Activated naive CD4-positive, alpha-beta T cell treated with anti-CD3 and anti-CD28 coated beads, Interleukin-2, amount 50 U/mL, for 72 hours (primary cell): ENCODE measurements around the gene MAMLD1. TPM values are rescaled to one million over a fixed set of nuclear protein-coding genes. Genes with fewer than 3 reads are reported as not detected.

Source experiments
- ATAC-seq, 2 donors: fragments of 150-1000 bp; cut with Tn5 transposase; 2 replicates each; pipeline ENCODE4 v1.10.0; 2021; ENCODE audit warnings: mild to moderate bottlenecking in 2 of 2, moderate library complexity in 2 of 2
- DNase-seq, 2 donors: peaks; one replicate each; pipeline ENCODE4 v3.0.0; 2021 to 2022; ENCODE audit warnings: low spot score in 2 of 2
- H3K27ac Mint-ChIP-seq, 2 donors: one replicate each; pipeline ENCODE4 v1.8.0; 2022; ENCODE audit warnings: mild to moderate bottlenecking in 2 of 2, mixed read lengths in 2 of 2
- H3K36me3 Mint-ChIP-seq, 2 donors: one replicate each; pipeline ENCODE4 v1.8.0; 2022; ENCODE audit warnings: mixed read lengths in 2 of 2
- H3K9me3 Mint-ChIP-seq, 2 donors: one replicate each; pipeline ENCODE4 v1.8.0; 2022; ENCODE audit warnings: mixed read lengths in 2 of 2
- total RNA-seq, 2 donors: library from RNA; stranded (reverse); gene quantifications; one replicate each; pipeline ENCODE4 v1.2.3, GENCODE V29; 2022

MAMLD1 gene
- total RNA-seq, 2 donors from 2014 or later = 0.96 to 2.7 TPM

- H3K9me3 Mint-ChIP-seq = no peaks in the 10 kb centered on the region
- H3K27ac Mint-ChIP-seq = no peak overlapping the region
- no peak for DNase-seq
- ATAC-seq = no peak
- no peaks in the 10 kb centered on the region for H3K36me3 Mint-ChIP-seq
These were observed 51.1 kb downstream of the MAMLD1 start for GRCh38 chrX:150414228-150414627.

- Mint-ChIP-seq H3K27ac (no peak overlapping the region), H3K36me3 (no peaks in the 10 kb centered on the region), H3K9me3 (no peaks in the 10 kb centered on the region)
- DNase-seq (no peak), ATAC-seq (no peak)
These were observed 53.4 kb downstream of the MAMLD1 start for GRCh38 chrX:150416469-150416868.

DNA sequence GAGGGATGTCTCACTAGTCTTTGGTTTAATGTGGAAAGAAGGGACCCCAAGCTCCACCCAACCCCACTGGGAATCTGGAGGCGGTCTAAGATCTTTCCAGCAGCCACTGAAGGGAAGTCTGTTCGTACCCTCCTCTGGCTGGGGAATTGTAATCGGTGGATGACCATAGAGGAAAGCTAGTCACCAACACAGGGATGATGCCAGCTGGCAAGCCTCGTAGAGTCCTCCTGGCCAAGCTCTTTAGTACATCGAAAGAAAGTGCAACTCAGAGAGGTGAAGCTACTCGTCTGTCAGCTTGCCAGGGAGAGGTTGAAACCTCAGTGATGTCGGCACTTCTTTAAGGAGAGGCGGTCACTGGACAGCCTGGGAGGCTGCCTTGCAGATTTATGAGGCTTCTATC is 58.7 kb downstream of the MAMLD1 start:
- no peak for DNase-seq
- no peak for ATAC-seq
- H3K9me3 Mint-ChIP-seq = no peaks in the 10 kb centered on the region
- H3K27ac Mint-ChIP-seq = no peak overlapping the region
- no peaks in the 10 kb centered on the region for H3K36me3 Mint-ChIP-seq

DNA sequence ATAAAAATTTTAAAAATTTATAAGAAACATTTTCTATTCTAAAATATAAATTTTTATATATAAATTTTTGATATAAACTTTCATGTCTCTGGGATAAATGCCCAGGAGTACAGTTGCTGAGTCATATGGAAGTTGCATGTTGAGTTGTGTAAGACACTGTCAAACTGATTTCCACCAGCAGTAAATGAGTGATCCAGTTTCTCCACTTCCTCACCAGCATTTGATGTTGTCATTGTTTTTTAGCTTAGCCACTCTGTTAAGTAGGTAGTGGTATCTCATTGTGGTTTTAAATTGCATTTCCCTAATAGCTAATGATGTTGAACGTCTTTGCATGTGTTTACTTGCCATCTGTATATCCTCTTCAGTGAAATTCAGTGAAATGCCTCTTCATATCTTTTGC is 66.5 kb downstream of the MAMLD1 start:
- Mint-ChIP-seq H3K36me3 (no peaks in the 10 kb centered on the region), H3K27ac (no peak overlapping the region), H3K9me3 (peaks cover 0 to 3% of the 10 kb centered on the region in 2 donors)
- ATAC-seq (peak in 1 of 2 donors; percentile 68), DNase-seq (no peak)

DNA sequence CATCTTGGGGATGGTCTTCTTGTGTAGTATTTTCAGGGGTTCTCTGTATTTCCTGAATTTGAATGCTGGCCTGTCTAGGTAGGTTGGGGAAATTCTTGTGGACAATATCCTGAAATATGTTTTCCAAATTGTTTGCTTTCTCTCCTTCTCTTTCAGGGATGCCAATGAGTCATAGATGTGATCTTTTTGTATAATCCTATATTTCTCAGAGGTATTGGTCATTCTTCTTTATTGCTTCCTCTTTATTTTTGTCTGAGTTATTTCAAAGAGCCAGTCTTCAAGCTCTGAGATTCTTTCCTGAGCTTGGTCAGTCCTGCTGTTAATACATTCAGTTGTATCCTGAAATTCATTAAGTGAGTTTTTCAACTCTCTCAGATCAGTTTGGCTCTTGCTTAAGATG is 73.1 kb downstream of the MAMLD1 start:
- Mint-ChIP-seq H3K9me3 (peaks cover 0 to 3% of the 10 kb centered on the region in 2 donors), H3K36me3 (no peaks in the 10 kb centered on the region), H3K27ac (no peak overlapping the region)
- ATAC-seq (no peak), DNase-seq (no peak)

GRCh38 chrX:150438165-150438564 is 75.0 kb downstream of the MAMLD1 start:
- H3K9me3 Mint-ChIP-seq = peaks cover 0 to 3% of the 10 kb centered on the region in 2 donors
- H3K27ac Mint-ChIP-seq = no peak overlapping the region
- DNase-seq = no peak
- no peaks in the 10 kb centered on the region for H3K36me3 Mint-ChIP-seq
- no peak for ATAC-seq

DNA sequence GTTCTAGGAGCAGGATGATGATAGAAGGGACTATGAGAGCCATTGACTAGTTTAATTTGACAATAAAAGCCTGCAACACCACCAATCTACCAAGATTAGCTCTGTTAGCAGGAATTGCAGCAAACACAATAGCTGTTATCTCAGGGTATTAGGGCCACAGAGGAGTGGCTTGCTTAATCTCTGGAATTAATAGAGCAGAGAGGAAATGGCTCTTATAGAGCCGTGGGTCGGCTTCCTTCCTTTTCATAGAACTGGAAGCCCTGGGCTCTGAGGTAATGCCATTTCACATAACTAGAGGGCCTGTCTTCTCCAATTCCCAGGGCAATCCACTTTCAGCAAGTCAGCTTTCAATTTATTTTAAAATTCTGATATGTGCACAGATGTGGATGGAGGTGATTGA is 83.0 kb downstream of the MAMLD1 start:
- Mint-ChIP-seq H3K9me3 (no peaks in the 10 kb centered on the region), H3K36me3 (no peaks in the 10 kb centered on the region), H3K27ac (no peak overlapping the region)
- DNase-seq (no peak), ATAC-seq (no peak)

GRCh38 chrX:150446995-150447394 is 83.9 kb downstream of the MAMLD1 start:
- ATAC-seq (no peak), DNase-seq (no peak)
- Mint-ChIP-seq H3K27ac (no peak overlapping the region), H3K9me3 (no peaks in the 10 kb centered on the region), H3K36me3 (no peaks in the 10 kb centered on the region)

- Mint-ChIP-seq H3K36me3 (peaks cover 0 to 7% of the 10 kb centered on the region in 2 donors), H3K27ac (no peak overlapping the region), H3K9me3 (peaks cover 0 to 8% of the 10 kb centered on the region in 2 donors)
- ATAC-seq (no peak), DNase-seq (no peak)
These were observed 86.2 kb downstream of the MAMLD1 start for GRCh38 chrX:150449313-150449712.

GRCh38 chrX:150450519-150451177 is 87.5 kb downstream of the MAMLD1 start:
- ATAC-seq (peak; percentile 73 to 82), DNase-seq (no peak)
- peaks cover 0 to 13% of the 10 kb centered on the region in 2 donors for H3K9me3 Mint-ChIP-seq
- no peak overlapping the region for H3K27ac Mint-ChIP-seq
- peaks cover 0 to 7% of the 10 kb centered on the region in 2 donors for H3K36me3 Mint-ChIP-seq

DNA sequence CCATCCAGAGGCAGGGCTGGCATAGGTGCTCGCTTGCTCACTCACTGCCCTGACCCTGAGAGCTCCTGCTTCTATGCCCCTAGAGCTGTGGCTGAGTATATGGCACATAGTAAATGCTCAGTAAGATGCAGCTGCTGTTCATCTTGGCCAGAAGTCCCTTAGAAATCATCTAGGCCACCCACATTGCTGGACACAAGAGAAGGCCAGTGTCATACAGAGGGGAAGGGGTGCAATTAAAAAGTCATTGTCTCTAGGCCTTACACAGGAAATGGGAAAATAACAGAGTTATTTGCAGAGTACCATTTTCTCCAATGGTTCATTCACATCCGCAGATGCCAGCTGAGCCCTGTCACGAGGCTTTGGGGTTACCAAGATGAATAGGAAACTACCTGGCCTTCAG is 88.8 kb downstream of the MAMLD1 start:
- ATAC-seq = no peak
- DNase-seq = no peak
- H3K9me3 Mint-ChIP-seq = peaks cover 0 to 13% of the 10 kb centered on the region in 2 donors

GRCh38 chrX:150454083-150454482 is 91.0 kb downstream of the MAMLD1 start:
- DNase-seq = no peak
- ATAC-seq = no peak
- H3K9me3 Mint-ChIP-seq = peaks cover 0 to 13% of the 10 kb centered on the region in 2 donors
- H3K36me3 Mint-ChIP-seq = peaks cover 0 to 7% of the 10 kb centered on the region in 2 donors
- no peak overlapping the region for H3K27ac Mint-ChIP-seq

More for the DNA sequence above, 88.8 kb downstream of the MAMLD1 start:
- Mint-ChIP-seq H3K36me3 (peaks cover 0 to 7% of the 10 kb centered on the region in 2 donors), H3K27ac (peak overlapping the region in 1 of 2 donors; percentile 67)

GRCh38 chrX:150454508-150455214 is 91.5 kb downstream of the MAMLD1 start:
- no peak for ATAC-seq
- no peak overlapping the region for H3K27ac Mint-ChIP-seq

DNA sequence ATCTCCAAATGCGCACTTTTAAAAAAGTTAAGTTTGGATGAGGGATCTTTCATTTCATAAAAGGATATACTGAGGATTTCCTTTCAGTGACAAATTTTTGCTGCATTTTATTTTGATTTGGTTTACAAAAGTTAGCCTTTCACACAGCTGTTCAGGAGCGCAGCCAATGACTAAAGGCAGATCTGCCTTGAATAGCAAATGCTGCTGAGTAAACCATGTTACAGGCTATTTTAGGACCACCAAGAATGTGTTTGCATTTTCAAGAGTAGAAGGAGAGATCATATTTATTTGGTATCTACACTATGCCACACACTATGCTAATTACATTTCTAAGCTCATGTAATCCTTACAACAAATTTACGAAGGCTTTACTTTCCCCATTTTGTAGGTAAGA is 92.1 kb downstream of the MAMLD1 start:
- H3K9me3 Mint-ChIP-seq = peaks cover 0 to 16% of the 10 kb centered on the region in 2 donors
- peaks cover 0 to 7% of the 10 kb centered on the region in 2 donors for H3K36me3 Mint-ChIP-seq
- DNase-seq = no peak
- ATAC-seq = no peak
- no peak overlapping the region for H3K27ac Mint-ChIP-seq

More at GRCh38 chrX:150454508-150455214, 91.5 kb downstream of the MAMLD1 start:
- Mint-ChIP-seq H3K36me3 (peaks cover 0 to 7% of the 10 kb centered on the region in 2 donors), H3K9me3 (peaks cover 0 to 16% of the 10 kb centered on the region in 2 donors)
- no peak for DNase-seq

GRCh38 chrX:150456466-150456865 is 93.3 kb downstream of the MAMLD1 start:
- ATAC-seq = peak in 1 of 2 donors; percentile 24

GRCh38 chrX:150456941-150457340 is 93.8 kb downstream of the MAMLD1 start:
- peaks cover 0 to 7% of the 10 kb centered on the region in 2 donors for H3K36me3 Mint-ChIP-seq
- H3K9me3 Mint-ChIP-seq = peaks cover 0 to 16% of the 10 kb centered on the region in 2 donors
- no peak overlapping the region for H3K27ac Mint-ChIP-seq
- no peak for ATAC-seq
- no peak for DNase-seq

More at GRCh38 chrX:150456466-150456865, 93.3 kb downstream of the MAMLD1 start:
- Mint-ChIP-seq H3K9me3 (peaks cover 0 to 16% of the 10 kb centered on the region in 2 donors), H3K36me3 (peaks cover 0 to 7% of the 10 kb centered on the region in 2 donors), H3K27ac (no peak overlapping the region)
- DNase-seq = no peak

DNA sequence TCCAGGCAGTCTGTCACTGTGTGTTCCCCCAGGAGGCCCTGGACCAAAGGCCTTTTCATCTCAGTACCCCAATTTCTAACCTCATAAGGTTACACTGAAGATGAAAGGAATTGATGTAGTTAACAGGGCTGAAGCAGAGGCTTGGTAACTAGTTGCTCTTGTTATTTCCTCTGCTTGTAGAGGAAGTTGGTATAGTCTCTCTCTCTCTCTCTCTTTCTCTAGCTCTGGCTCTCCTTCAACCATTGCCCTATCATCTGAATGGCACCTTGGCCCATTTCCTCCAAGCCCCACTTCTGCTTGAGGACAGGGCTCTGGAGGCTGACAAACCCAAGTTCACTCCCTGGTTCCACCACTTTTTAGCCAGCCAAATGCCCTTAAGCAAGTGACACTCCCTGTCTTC is 96.1 kb downstream of the MAMLD1 start:
- Mint-ChIP-seq H3K36me3 (no peaks in the 10 kb centered on the region), H3K27ac (peak overlapping the region in 1 of 2 donors; percentile 61), H3K9me3 (peaks cover 0 to 9% of the 10 kb centered on the region in 2 donors)
- ATAC-seq = no peak
- DNase-seq = no peak
